Measurements from ENCODE around the gene KIFC3.

- TF ChIP-seq CTCF (IDR thresholded peaks at IDR 0.05; ENCODE audit: low read depth, low read length) = no peak
- no peak for TF ChIP-seq POLR2A (IDR thresholded peaks at IDR 0.05; ENCODE audit: extremely low read depth, insufficient read length)
Observed at GRCh38 chr16:57711346-57711745, 90.9 kb downstream of the KIFC3 start.
